ENCODE results near the gene PLEKHG5.

GRCh38 chr1:6509919-6510291, 18.4 kb upstream of the PLEKHG5 start:
- no peak for TF ChIP-seq TAF1 (IDR thresholded peaks at IDR 0.05; ENCODE audit: low read depth)
- TF ChIP-seq EP300 (IDR thresholded peaks at IDR 0.05; ENCODE audit: borderline replicate concordance): no peak
- TF ChIP-seq RAD21 (IDR thresholded peaks at IDR 0.05; ENCODE audit: low read depth): no peak
- TF ChIP-seq MAX (IDR thresholded peaks at IDR 0.05): no peak
- no peak for TF ChIP-seq TCF12 (IDR thresholded peaks at IDR 0.05; ENCODE audit: low read depth)
